Measurements from ENCODE around the gene PLAAT5.

The PLAAT5 gene

GRCh38 chr11:63511048-63511748, 20.2 kb upstream of the PLAAT5 start:
- DNase-seq (ENCODE audit: low read depth) = no peak

GRCh38 chr11:63510360-63511047, 19.5 kb upstream of the PLAAT5 start:
- no peak for DNase-seq (ENCODE audit: low read depth)

- no peak for DNase-seq (ENCODE audit: low read depth)
These were observed 17.8 kb upstream of the PLAAT5 start for GRCh38 chr11:63508745-63509144.

GRCh38 chr11:63508009-63508408, 17.0 kb upstream of the PLAAT5 start:
- DNase-seq (ENCODE audit: low read depth) = no peak

GRCh38 chr11:63507511-63507910, 16.5 kb upstream of the PLAAT5 start:
- DNase-seq (ENCODE audit: low read depth) = no peak

GRCh38 chr11:63506876-63507275, 15.9 kb upstream of the PLAAT5 start:
- DNase-seq (ENCODE audit: low read depth) = no peak

- DNase-seq (ENCODE audit: low read depth) = no peak
These were observed 15.0 kb upstream of the PLAAT5 start, which contains the start of gene LGALS12 for GRCh38 chr11:63505857-63506528. Gene LGALS12 (plus strand): TSS chr11:63506084. CDS start chr11:63506459, 375 bp downstream.

GRCh38 chr11:63504933-63505586, 14.1 kb upstream of the PLAAT5 start:
- no peak for DNase-seq (ENCODE audit: low read depth)

GRCh38 chr11:63504054-63504453, 13.1 kb upstream of the PLAAT5 start:
- no peak for DNase-seq (ENCODE audit: low read depth)

- DNase-seq (ENCODE audit: low read depth) = no peak
These were observed 12.5 kb upstream of the PLAAT5 start for GRCh38 chr11:63503492-63503891.

- DNase-seq (ENCODE audit: low read depth) = no peak
These were observed 11.4 kb upstream of the PLAAT5 start for GRCh38 chr11:63502252-63502820.

- no peak for DNase-seq (ENCODE audit: low read depth)
These were observed 10.3 kb upstream of the PLAAT5 start for GRCh38 chr11:63501236-63501635.

- DNase-seq (ENCODE audit: low read depth) = no peak
These were observed 8.9 kb upstream of the PLAAT5 start for GRCh38 chr11:63499874-63500273.

GRCh38 chr11:63494975-63495374, 4.0 kb upstream of the PLAAT5 start:
- no peak for DNase-seq (ENCODE audit: low read depth)

- no peak for DNase-seq (ENCODE audit: low read depth)
These were observed 2.2 kb upstream of the PLAAT5 start for GRCh38 chr11:63493127-63493526.

- no peak for DNase-seq (ENCODE audit: low read depth)
These were observed 1.5 kb upstream of the PLAAT5 start for GRCh38 chr11:63492441-63492840.

GRCh38 chr11:63491636-63492372, 837 bp upstream of the PLAAT5 start:
- no peak for DNase-seq (ENCODE audit: low read depth)

GRCh38 chr11:63491240-63491587, 247 bp upstream of the PLAAT5 start:
- DNase-seq (ENCODE audit: low read depth) = no peak

- no peak for DNase-seq (ENCODE audit: low read depth)
These were observed 1.1 kb downstream of the PLAAT5 start for GRCh38 chr11:63489879-63490278.

GRCh38 chr11:63488789-63489188, 2.2 kb downstream of the PLAAT5 start:
- DNase-seq (ENCODE audit: low read depth) = no peak

- DNase-seq (ENCODE audit: low read depth) = no peak
These were observed 5.2 kb downstream of the PLAAT5 start for GRCh38 chr11:63485777-63486176.

- no peak for DNase-seq (ENCODE audit: low read depth)
These were observed 10.9 kb downstream of the PLAAT5 start for GRCh38 chr11:63480039-63480438.
